T-helper 17 cell (primary cell): ENCODE measurements around the gene BCAT1. TPM values are rescaled to one million over a fixed set of nuclear protein-coding genes. Genes with fewer than 3 reads are reported as not detected.
"Not testable (repeated sequence)": the region's sequence is repeated elsewhere in the genome, so short reads cannot be mapped to it uniquely, and the experiment has no call there.

ENCODE experiments used
- ATAC-seq: fragments of 150-1000 bp; cut with Tn5 transposase; 2 replicates; pipeline ENCODE4 v1.10.0; 2021; ENCODE audit warnings: mild to moderate bottlenecking, moderate library complexity
- DNase-seq, 3 donors: peaks; one replicate each; pipeline versions ENCODE4 v3.0.0 to v3.0.0-alpha.2; 2020 to 2021
- H3K9me3 ChIP-seq: one replicate; pipeline ENCODE4 v1.7.0; 2013; ENCODE audit warnings: low read length, mild to moderate bottlenecking; ENCODE audit not compliant: control insufficient read depth, poor library complexity, severe bottlenecking
- H3K27ac Mint-ChIP-seq: one replicate; pipeline ENCODE4 v1.8.0; 2022; ENCODE audit warnings: mild to moderate bottlenecking, moderate library complexity, mixed read lengths
- H3K27me3 Mint-ChIP-seq: one replicate; pipeline ENCODE4 v1.8.0; 2022; ENCODE audit warnings: mixed read lengths
- H3K36me3 Mint-ChIP-seq: one replicate; pipeline ENCODE4 v1.8.0; 2022; ENCODE audit warnings: low read depth, mixed read lengths
- H3K4me1 Mint-ChIP-seq: one replicate; pipeline ENCODE4 v1.8.0; 2022; ENCODE audit warnings: mild to moderate bottlenecking, mixed read lengths
- H3K4me3 Mint-ChIP-seq: one replicate; pipeline ENCODE4 v1.8.0; 2022; ENCODE audit warnings: mild to moderate bottlenecking, moderate library complexity, mixed read lengths
- total RNA-seq, 4 donors: library from RNA in 2 of 4; stranded (reverse) in 2 of 4; gene quantifications; one replicate each; pipeline ENCODE4 v1.2.3 and lab custom pipeline; 2022 to 2026

Gene BCAT1
- total RNA-seq, 2 donors from 2014 or later = 1.1 to 1.6 TPM

DNA sequence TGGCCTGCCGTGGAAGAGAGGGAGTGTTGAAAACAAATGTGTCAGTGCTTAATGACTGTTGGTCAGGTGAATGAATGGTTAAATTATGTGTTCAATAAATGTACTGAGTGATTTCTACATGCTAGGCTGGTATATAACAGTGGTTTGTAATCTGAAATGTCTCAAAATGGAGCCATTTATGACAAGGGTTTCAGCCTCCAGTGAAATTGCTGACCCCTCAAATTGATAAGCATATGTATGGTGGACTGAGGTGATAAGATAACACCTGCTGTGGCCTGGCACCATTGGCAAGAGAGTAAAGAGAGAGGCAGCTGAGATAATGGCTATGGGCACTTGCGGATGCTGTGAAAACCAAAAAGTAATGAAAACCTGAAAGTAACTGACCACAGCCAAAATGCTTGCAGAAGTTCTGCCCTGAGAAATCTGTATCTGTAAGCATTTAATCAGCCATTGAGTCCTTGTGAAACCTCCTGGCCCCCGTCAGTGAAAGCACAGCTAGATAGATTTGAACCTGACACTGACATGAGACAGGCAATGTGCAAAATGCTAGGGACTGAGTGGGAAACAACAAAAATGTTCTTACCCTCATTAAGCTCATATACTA is 1.4 kb upstream of the BCAT1 start:
- Mint-ChIP-seq H3K36me3 (peaks cover 6% of the 10 kb centered on the region), H3K4me3 (no peak overlapping the region), H3K4me1 (peaks cover 25% of the 10 kb centered on the region), H3K27ac (no peak overlapping the region), H3K27me3 (peaks cover 75% of the 10 kb centered on the region)
- DNase-seq (no peak), ATAC-seq (no peak)
- no peaks in the 10 kb centered on the region for H3K9me3 ChIP-seq

DNA sequence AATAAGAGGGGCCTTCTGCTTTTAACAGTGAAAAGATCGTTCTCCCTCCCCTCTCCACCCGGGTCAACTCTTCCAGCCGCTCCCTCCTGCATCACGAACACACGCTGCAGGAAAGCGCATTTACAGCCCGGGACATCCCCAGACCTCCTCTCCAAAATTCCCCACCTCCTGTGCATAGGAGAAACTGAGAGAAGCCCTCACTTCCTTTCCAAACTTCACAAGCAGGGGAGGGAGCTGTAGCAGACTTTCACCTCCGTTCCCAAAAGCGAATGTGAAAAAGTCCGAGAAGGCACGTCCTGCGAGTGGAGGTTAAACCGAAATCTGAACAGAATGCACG is 513 bp downstream of the BCAT1 start:
- Mint-ChIP-seq H3K27me3 (peaks cover 74% of the 10 kb centered on the region), H3K36me3 (peaks cover 9% of the 10 kb centered on the region), H3K4me1 (peaks cover 25% of the 10 kb centered on the region), H3K4me3 (peak overlapping the region; percentile 90), H3K27ac (no peak overlapping the region)
- DNase-seq (no peak), ATAC-seq (peak; percentile 33)
- H3K9me3 ChIP-seq = no peaks in the 10 kb centered on the region

DNA sequence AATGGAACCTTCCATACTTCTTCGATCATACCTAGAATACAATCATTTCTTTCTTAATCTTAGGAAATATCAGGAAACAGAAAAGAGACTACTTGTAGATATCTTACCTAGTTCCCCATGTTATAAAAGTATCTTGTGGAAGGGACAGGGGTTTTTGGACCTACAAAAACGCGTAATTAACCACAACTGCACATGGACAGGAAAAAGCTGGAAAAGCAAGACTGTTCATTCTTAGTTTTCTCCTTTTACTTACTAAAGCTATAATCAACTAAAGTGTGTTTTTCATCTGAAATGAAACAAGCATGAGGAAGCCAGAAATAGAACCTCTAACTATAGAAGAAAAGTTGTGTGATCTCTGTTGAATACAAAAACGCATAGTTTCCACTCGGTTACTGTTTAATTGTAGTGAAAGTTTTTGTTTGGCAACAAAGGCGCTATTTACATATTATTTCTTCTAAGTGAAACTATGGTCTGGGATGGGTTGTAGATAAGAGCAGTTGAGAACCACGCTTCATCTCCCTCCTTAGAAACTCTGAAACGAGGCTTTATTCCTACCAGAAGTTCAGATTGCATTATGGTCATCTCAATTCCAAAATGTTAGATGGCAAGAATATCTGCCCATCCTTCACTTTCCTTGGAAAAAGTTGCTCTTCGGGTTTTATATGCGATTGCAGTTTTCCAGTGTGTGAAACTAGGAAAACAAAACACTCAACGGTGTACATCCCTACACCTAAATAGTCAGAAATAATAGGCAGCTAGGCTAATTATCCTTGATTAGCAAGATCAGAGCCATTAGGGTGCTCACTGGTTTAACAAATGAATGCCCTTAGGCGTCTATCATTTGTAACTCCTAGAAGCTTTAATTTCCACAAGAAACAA is 1.1 kb downstream of the BCAT1 start:
- peaks cover 9% of the 10 kb centered on the region for H3K36me3 Mint-ChIP-seq
- peak overlapping the region; percentile 90 for H3K4me3 Mint-ChIP-seq
- H3K27me3 Mint-ChIP-seq = peaks cover 72% of the 10 kb centered on the region
- ATAC-seq = no peak
- H3K9me3 ChIP-seq = no peaks in the 10 kb centered on the region
- DNase-seq = no peak
- peak overlapping the region; percentile 59 for H3K27ac Mint-ChIP-seq
- peaks cover 25% of the 10 kb centered on the region for H3K4me1 Mint-ChIP-seq

DNA sequence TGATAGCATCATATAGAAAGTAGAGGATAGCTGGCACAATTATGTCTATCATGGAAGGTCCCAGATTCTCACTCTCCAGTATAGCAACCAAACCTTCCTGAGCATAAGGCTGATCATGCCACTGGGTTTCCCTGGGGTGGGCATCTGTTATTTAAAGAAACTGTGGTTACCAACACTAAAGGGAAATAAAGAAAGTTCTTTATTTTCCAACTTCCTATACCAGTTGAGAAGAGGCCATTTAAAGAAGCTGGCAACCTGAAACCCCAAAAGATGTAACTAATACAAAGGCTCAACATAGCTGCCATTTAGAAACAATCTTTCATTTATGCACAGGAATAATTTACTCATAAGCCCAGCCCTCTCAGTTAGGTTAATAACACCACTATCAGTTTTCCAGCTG is 3.1 kb downstream of the BCAT1 start:
- no peak for DNase-seq
- H3K27ac Mint-ChIP-seq = no peak overlapping the region
- peaks cover 64% of the 10 kb centered on the region for H3K27me3 Mint-ChIP-seq
- ATAC-seq = no peak
- H3K36me3 Mint-ChIP-seq = peaks cover 9% of the 10 kb centered on the region
- H3K4me3 Mint-ChIP-seq = no peak overlapping the region
- H3K4me1 Mint-ChIP-seq = peaks cover 23% of the 10 kb centered on the region
- H3K9me3 ChIP-seq = no peaks in the 10 kb centered on the region

DNA sequence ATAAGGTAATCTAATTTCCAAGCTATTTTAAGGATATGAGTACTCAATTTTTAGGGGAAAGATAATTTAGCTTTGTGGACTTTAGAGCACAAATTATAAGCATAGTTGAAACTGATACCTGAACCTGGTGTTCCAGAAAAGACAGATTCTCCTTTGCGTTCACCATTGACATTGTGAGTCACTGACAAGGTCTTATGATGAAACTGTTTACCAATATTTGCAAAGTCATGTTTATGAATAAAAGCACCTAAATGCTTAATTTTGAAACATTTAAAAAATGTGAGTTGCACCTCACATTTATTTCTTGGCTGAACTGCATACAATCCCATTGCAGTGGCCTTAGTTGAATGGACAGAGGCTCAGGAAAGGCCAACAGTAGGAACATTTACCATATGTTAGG is 3.9 kb downstream of the BCAT1 start:
- no peak overlapping the region for H3K4me3 Mint-ChIP-seq
- peaks cover 23% of the 10 kb centered on the region for H3K4me1 Mint-ChIP-seq
- DNase-seq (no peak), ATAC-seq (no peak)
- H3K27ac Mint-ChIP-seq = no peak overlapping the region
- H3K9me3 ChIP-seq = no peaks in the 10 kb centered on the region
- peaks cover 9% of the 10 kb centered on the region for H3K36me3 Mint-ChIP-seq
- H3K27me3 Mint-ChIP-seq = peaks cover 56% of the 10 kb centered on the region

DNA sequence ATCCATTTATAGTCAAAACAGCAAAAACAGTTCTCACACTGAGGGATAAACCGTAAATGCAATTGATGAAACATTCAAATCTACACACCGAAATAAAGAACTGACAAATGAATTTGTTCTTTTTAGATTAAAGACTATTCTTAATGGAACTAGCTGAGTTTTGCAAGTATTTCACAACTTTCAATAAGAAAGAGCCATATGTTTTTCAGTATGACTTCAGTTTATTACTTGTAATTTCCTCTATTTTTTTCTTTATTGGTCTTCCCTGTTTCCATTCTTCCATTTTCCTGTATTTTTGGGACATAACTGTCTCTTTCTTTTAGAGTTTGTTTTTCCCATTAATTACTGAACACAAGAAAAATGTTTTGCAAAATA is 4.3 kb downstream of the BCAT1 start:
- peaks cover 23% of the 10 kb centered on the region for H3K4me1 Mint-ChIP-seq
- no peak overlapping the region for H3K4me3 Mint-ChIP-seq
- H3K27me3 Mint-ChIP-seq = peaks cover 52% of the 10 kb centered on the region

DNA sequence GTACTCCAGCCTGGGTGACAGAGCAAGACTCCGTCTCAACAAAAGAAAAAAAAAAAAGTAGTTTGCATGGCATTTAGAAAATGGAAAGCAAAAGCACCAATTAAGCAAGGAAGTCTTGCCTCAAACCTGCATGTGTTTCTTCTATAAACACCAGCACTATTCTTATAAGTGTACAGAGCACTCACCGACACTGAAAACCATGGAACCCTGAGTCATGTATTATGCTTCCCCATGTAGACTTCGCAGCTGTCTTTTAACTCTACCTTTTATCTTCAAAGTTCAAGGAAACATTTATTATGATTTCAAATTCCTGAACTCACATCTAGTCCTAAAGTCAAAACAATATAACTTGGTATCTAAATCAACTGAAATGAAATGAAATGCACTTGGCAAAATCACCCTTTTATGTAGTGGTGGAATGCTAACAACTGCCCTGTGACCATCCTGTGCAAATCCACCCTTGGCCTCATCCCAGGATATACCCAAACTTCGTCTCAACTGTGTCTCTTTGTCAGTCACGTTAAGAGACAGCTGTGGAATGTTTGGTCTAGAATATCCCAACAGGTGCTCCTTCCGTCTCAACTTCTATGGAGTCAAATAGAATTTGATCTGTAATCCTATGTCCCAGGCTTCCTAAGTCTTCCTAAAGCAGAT is 4.8 kb downstream of the BCAT1 start:
- H3K27me3 Mint-ChIP-seq = peaks cover 47% of the 10 kb centered on the region
- DNase-seq = no peak
- no peak for ATAC-seq
- peaks cover 19% of the 10 kb centered on the region for H3K4me1 Mint-ChIP-seq
- H3K36me3 Mint-ChIP-seq = peaks cover 9% of the 10 kb centered on the region
- no peak overlapping the region for H3K27ac Mint-ChIP-seq
- no peaks in the 10 kb centered on the region for H3K9me3 ChIP-seq
- H3K4me3 Mint-ChIP-seq = no peak overlapping the region

More for the DNA sequence above, 4.3 kb downstream of the BCAT1 start:
- no peaks in the 10 kb centered on the region for H3K9me3 ChIP-seq
- Mint-ChIP-seq H3K36me3 (peaks cover 9% of the 10 kb centered on the region), H3K27ac (no peak overlapping the region)
- ATAC-seq (no peak), DNase-seq (no peak)

DNA sequence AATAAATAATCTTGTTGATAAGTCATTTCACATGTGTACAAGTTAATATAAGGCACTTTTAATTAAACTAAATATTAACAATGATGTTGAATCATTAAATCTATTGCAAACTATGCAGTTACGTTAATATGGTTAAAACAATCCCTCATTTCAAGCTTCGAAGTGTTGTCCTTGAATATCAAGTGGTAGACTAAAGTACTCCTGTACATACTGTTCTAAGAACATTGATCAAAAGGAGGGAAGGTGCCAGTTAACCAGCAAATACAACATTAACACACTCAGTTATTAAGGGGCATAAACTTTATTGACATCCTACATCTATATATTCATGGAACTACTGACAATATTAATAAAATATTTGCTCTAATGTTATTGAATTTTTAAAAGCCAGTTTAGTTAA is 8.7 kb downstream of the BCAT1 start:
- Mint-ChIP-seq H3K4me3 (no peak overlapping the region), H3K27me3 (peaks cover 12% of the 10 kb centered on the region), H3K36me3 (peaks cover 5% of the 10 kb centered on the region), H3K4me1 (no peaks in the 10 kb centered on the region), H3K27ac (no peak overlapping the region)
- no peaks in the 10 kb centered on the region for H3K9me3 ChIP-seq
- ATAC-seq (no peak), DNase-seq (no peak)

DNA sequence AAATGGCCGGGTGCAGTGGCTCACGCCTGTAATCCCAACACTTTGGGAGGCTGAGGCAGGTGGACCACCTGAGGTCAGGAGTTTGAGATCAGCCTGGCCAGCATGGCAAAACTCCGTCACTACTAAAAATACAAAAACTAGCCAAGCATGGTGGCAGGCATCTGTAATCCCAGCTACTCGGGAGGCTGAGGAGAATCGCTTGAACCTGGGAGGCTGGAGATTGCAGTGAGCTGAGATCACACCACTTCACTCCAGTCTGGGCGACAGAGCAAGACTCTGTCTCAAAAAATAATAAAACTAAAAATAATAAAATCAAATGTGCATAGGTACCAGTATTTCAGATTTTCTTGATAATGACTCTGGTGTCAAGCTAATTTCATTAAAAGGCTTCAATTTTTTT is 9.3 kb downstream of the BCAT1 start:
- not testable (repeated sequence) for H3K27me3 Mint-ChIP-seq, H3K9me3 ChIP-seq, ATAC-seq, DNase-seq, H3K4me3 Mint-ChIP-seq, H3K36me3 Mint-ChIP-seq, H3K27ac Mint-ChIP-seq, H3K4me1 Mint-ChIP-seq

DNA sequence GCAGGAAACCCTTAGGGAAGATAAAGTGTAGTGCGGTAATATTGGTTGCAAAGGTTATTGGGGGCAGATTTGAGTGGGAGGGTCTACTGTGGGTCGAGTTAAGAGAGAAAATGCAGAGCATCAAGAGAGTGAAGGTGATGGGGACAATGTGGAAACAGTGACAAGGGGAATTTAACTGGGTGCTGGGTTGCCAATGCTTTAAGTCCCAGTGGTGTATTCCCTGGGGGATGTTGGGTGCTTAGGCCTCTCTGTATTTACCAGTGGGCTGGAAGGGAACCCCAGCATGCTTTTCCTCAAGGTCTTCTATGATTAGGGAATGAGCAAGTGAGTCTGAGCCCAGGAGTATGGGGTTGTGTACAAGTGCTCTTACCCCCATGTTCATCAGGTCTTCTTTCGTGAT is 10.6 kb downstream of the BCAT1 start:
- H3K9me3 ChIP-seq = no peaks in the 10 kb centered on the region
- Mint-ChIP-seq H3K27me3 (no peaks in the 10 kb centered on the region), H3K4me3 (no peak overlapping the region), H3K4me1 (no peaks in the 10 kb centered on the region), H3K36me3 (no peaks in the 10 kb centered on the region), H3K27ac (no peak overlapping the region)
- no peak for DNase-seq
- ATAC-seq = no peak

DNA sequence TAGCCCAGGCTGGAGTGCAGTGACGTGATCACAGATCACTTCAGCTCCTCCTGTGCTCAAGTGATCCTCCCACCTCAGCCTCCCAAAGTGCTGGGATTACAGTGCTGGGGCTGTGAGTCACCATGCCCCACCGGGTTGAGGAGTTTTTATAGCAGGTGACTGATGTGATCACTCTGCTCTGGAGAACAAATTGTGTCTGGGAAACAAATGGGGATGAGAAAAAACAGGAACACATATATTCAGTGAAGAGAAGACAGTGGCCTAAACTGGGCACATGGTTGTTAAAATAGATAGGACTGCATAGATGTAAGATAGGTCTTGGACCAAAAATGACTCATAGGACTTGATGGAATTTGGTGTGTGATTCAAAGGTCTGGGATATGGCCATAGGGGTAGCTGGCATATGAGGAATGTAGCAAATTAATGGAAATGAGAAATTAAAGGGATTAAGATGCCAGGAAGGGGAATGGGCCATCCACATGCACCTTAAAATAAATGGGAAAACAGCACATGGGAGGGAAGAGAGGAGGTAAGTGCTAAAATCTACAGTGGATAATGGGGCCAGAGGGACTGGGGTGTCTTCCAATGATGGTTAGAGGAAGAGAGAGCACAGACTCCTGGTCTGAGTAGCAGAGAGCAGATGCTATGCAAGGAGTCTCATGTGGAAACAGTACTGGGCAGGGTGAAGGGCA is 11.2 kb downstream of the BCAT1 start:
- no peaks in the 10 kb centered on the region for H3K27me3 Mint-ChIP-seq
- H3K27ac Mint-ChIP-seq = no peak overlapping the region
- H3K9me3 ChIP-seq = no peaks in the 10 kb centered on the region
- no peak overlapping the region for H3K4me3 Mint-ChIP-seq
- no peaks in the 10 kb centered on the region for H3K36me3 Mint-ChIP-seq
- DNase-seq = no peak
- H3K4me1 Mint-ChIP-seq = no peaks in the 10 kb centered on the region
- no peak for ATAC-seq

DNA sequence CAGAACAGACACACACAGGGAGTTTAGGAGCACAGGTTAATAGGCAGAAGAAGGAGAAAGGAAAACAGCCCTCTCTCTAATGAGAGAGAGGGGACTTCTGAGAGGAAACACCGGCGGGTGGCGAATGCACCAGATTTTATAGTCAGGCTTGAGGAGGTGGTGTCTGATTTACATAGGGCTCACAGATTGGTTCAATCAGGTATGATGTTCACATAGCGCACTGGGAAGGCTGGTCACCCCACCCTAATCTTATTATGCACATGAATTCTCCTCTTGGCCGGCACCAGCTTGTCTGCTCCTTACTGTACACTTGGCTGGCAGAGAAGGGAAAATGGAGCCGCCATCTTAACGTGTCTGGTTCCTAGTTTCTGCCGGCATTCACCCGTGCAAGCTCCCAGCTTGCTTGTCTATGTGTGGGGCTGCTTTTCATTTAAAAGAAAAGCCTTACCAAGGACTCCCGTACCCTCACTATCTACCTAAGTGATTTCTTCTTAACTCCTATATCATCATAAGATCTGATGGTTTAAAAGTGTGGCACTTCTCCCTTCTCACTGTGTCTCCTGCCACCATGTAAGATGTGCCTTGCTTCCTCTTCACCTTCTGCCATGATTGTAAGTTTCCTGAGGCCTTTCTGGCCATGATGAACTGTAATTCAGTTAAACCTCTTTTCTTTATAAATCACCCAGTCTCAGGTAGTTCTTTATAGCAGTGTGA is 15.1 kb downstream of the BCAT1 start:
- no peak for DNase-seq
- H3K9me3 ChIP-seq = no peaks in the 10 kb centered on the region
- peaks cover 19% of the 10 kb centered on the region for H3K27me3 Mint-ChIP-seq
- no peak for ATAC-seq
- H3K27ac Mint-ChIP-seq = no peak overlapping the region
- H3K4me1 Mint-ChIP-seq = peaks cover 4% of the 10 kb centered on the region
- H3K36me3 Mint-ChIP-seq = no peaks in the 10 kb centered on the region
- no peak overlapping the region for H3K4me3 Mint-ChIP-seq
